Thymus (tissue), 14 donors: ENCODE data around the gene CSN1S1. TPM values are rescaled to one million over a fixed set of nuclear protein-coding genes. Genes with fewer than 3 reads are reported as not detected.
A peak's percentile ranks its signal among the peaks of the same experiment; 100 is the strongest.

ENCODE experiments used
- DNase-seq, 9 donors: peaks; one replicate each; pipeline ENCODE4 v3.0.0-alpha.2; 2013; ENCODE audit warnings: low spot score in 9 of 9, low read depth in 6 of 9, missing footprints in 1 of 9
- H3K27ac ChIP-seq, 2 donors: one replicate each; pipeline ENCODE4 v1.5.1; 2013; ENCODE audit warnings: control low read depth in 1 of 2, low read depth in 1 of 2, low read length in 1 of 2, mild to moderate bottlenecking in 1 of 2, moderate library complexity in 1 of 2
- H3K27me3 ChIP-seq, 2 donors: one replicate each; pipeline ENCODE4 v1.5.1; 2013; ENCODE audit warnings: low read length in 1 of 2; ENCODE audit not compliant: control insufficient read depth in 2 of 2, insufficient read depth in 1 of 2
- H3K36me3 ChIP-seq, 2 donors: one replicate each; pipeline ENCODE4 v1.5.1; 2013; ENCODE audit warnings: low read length in 1 of 2, mild to moderate bottlenecking in 1 of 2, moderate library complexity in 1 of 2; ENCODE audit not compliant: control insufficient read depth in 2 of 2, insufficient read depth in 2 of 2
- H3K4me1 ChIP-seq, 2 donors: one replicate each; pipeline ENCODE4 v1.5.1; 2013; ENCODE audit warnings: low read length in 2 of 2; ENCODE audit not compliant: control insufficient read depth in 2 of 2, insufficient read depth in 2 of 2
- H3K4me3 ChIP-seq, 2 donors: one replicate each; pipeline ENCODE4 v1.5.1; 2013; ENCODE audit warnings: low read length in 2 of 2, control low read depth in 1 of 2, mild to moderate bottlenecking in 1 of 2
- H3K9me3 ChIP-seq, 2 donors: one replicate each; pipeline ENCODE4 v1.5.1; 2013; ENCODE audit warnings: low read length in 1 of 2, mild to moderate bottlenecking in 1 of 2; ENCODE audit not compliant: control insufficient read depth in 2 of 2, insufficient read depth in 1 of 2
- WGBS: extraction: QIAGEN DNeasy Blood & Tissue Kit; methylation state at CpG from one replicate; pipeline ENCODE4 v1.1.7; 2013; 5-methylcytosine and 5-hydroxymethylcytosine counted together
- long read RNA-seq, 10 donors: transcript quantifications; one replicate each; lab custom pipeline, GENCODE V29; 2026
- polyA plus RNA-seq: library from polyadenylated mRNA; stranded (reverse); fragments of 200-250 nt; gene quantifications from one replicate; pipeline ENCODE4 v1.2.3, GENCODE V29; 2013
- total RNA-seq: library from RNA; stranded (reverse); fragments of 120-200 nt; gene quantifications from one replicate; pipeline ENCODE4 v1.2.4, GENCODE V29; 2013
- donor health status: healthy.

Gene CSN1S1
- total RNA-seq = 1.2 TPM
- 5.2 TPM for polyA plus RNA-seq
- long read RNA-seq, donor 1 = 0 reads
- long read RNA-seq, donor 2 = 0 reads
- long read RNA-seq, donor 3 = 0 reads
- long read RNA-seq, donor 4 = 0 reads
- long read RNA-seq, donor 5 = 0 reads
- long read RNA-seq, donor 6 = 0 reads
- long read RNA-seq, donor 7 = 0 reads
- long read RNA-seq, donor 8 = 0 reads
- long read RNA-seq, donor 9 = 0 reads
- long read RNA-seq, donor 10 = 0 reads

GRCh38 chr4:69930768-69931167 lies at the start of gene CSN1S1:
Gene CSN1S1, plus strand, starts transcription at chr4:69931068. Its CDS starts 1,488 bp downstream, at chr4:69932556.
- no peaks in the 10 kb centered on the region for H3K4me1 ChIP-seq
- no peaks in the 10 kb centered on the region for H3K9me3 ChIP-seq
- H3K36me3 ChIP-seq = no peaks in the 10 kb centered on the region
- DNase-seq = no peak
- no peak within 1 kb of the TSS for H3K4me3 ChIP-seq
- H3K27ac ChIP-seq = no peak within 1 kb of the TSS
- WGBS = 96% methylated on average over 3 of the region's 3 CpGs
- H3K27me3 ChIP-seq = no peaks in the 10 kb centered on the region

- Histone ChIP-seq H3K9me3 (no peaks in the 10 kb centered on the region), H3K27me3 (no peaks in the 10 kb centered on the region), H3K36me3 (no peaks in the 10 kb centered on the region), H3K4me1 (no peaks in the 10 kb centered on the region), H3K4me3 (no peak overlapping the region), H3K27ac (no peak overlapping the region)
- DNase-seq = peak in 4 of 9 donors; percentile 0 to 13 (median 4)
Measured at GRCh38 chr4:69881173-69881773, 49.6 kb upstream of the CSN1S1 start.

GRCh38 chr4:69882150-69882549 lies 48.7 kb upstream of the CSN1S1 start:
- Histone ChIP-seq H3K9me3 (no peaks in the 10 kb centered on the region), H3K27ac (no peak overlapping the region), H3K4me3 (no peak overlapping the region), H3K4me1 (no peaks in the 10 kb centered on the region), H3K36me3 (no peaks in the 10 kb centered on the region), H3K27me3 (no peaks in the 10 kb centered on the region)
- DNase-seq = no peak

DNA sequence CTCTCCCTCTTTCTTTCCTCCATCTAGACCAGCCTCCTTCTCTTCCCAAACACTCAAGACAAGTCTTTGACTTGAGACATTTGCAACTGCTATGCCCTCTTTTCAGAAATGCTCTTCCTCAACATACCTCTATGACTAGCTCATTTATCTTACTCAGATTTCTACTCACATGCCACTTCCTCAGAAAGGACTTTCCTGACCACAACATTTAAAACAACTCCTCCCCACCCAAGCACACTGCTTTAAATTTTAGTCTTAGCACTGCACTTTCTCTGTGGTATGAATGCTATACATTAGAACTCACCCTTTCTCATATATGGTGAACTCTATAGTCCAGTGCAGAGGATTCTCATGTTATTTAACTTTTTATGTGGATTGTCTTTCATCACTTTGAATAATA lies 42.5 kb upstream of the CSN1S1 start:
- no peak for DNase-seq
- Histone ChIP-seq H3K27me3 (no peaks in the 10 kb centered on the region), H3K36me3 (no peaks in the 10 kb centered on the region), H3K4me3 (no peak overlapping the region), H3K9me3 (no peaks in the 10 kb centered on the region), H3K27ac (no peak overlapping the region), H3K4me1 (no peaks in the 10 kb centered on the region)

- no peak for DNase-seq
- no peaks in the 10 kb centered on the region for H3K36me3 ChIP-seq
- H3K4me3 ChIP-seq = no peak overlapping the region
- H3K9me3 ChIP-seq = no peaks in the 10 kb centered on the region
- no peaks in the 10 kb centered on the region for H3K4me1 ChIP-seq
- WGBS = 92% methylated on average over 5 of the region's 5 CpGs
- H3K27ac ChIP-seq = no peak overlapping the region
- no peaks in the 10 kb centered on the region for H3K27me3 ChIP-seq
Measured at GRCh38 chr4:69894186-69894585, 36.7 kb upstream of the CSN1S1 start.

GRCh38 chr4:69894721-69895120 lies 36.1 kb upstream of the CSN1S1 start:
- Histone ChIP-seq H3K27me3 (no peaks in the 10 kb centered on the region), H3K9me3 (no peaks in the 10 kb centered on the region), H3K4me3 (no peak overlapping the region), H3K36me3 (no peaks in the 10 kb centered on the region), H3K27ac (no peak overlapping the region), H3K4me1 (no peaks in the 10 kb centered on the region)
- DNase-seq = no peak
- 94% methylated on average over 3 of the region's 3 CpGs for WGBS

- Histone ChIP-seq H3K36me3 (no peaks in the 10 kb centered on the region), H3K9me3 (no peaks in the 10 kb centered on the region), H3K27ac (no peak overlapping the region), H3K4me1 (no peaks in the 10 kb centered on the region), H3K27me3 (no peaks in the 10 kb centered on the region), H3K4me3 (no peak overlapping the region)
- no peak for DNase-seq
Measured at GRCh38 chr4:69896530-69897116, 34.2 kb upstream of the CSN1S1 start.

DNA sequence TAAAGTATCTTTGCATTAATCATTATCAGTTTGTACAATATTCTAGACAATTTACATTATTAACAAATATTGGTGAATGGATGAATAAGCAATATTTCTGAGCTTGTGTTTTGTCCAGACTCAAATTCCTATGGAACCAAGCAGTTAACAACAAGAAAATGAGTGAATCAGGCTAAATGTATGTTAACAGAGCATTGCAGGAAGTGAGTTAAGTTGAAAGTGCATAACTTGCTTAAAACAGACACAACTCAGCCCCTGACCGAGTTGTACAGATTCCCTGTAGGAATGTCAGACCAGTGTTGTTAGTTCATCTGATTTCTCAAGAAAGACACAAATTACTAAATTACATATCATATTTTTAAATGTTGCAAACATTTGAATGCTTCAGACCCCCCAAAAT lies 23.7 kb upstream of the CSN1S1 start:
- Histone ChIP-seq H3K9me3 (no peaks in the 10 kb centered on the region), H3K4me1 (no peaks in the 10 kb centered on the region), H3K36me3 (no peaks in the 10 kb centered on the region), H3K27ac (no peak overlapping the region), H3K4me3 (no peak overlapping the region), H3K27me3 (no peaks in the 10 kb centered on the region)
- DNase-seq = no peak
- 73% methylated on average over 1 of the region's 1 CpG for WGBS

DNA sequence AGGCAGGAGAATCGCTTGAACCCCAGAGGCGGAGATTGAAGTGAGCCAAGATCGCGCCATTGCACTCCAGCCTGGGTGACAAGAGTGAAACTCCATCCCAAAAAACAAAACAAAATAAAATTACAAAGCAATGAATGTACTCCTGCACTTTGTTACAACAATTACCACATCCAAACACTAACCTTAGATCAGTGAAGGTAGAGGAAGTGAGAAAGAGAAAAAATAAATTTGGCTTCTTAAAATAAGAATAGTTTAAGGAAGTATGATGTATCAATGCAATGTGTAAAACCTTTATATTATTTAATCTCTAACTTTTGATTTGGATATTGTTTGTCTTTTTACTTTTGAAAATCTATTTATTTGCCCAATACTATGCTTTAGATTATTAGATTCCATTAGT lies 21.7 kb upstream of the CSN1S1 start:
- Histone ChIP-seq H3K4me1 (no peaks in the 10 kb centered on the region), H3K27me3 (no peaks in the 10 kb centered on the region), H3K9me3 (no peaks in the 10 kb centered on the region), H3K36me3 (no peaks in the 10 kb centered on the region), H3K4me3 (no peak overlapping the region), H3K27ac (no peak overlapping the region)
- no peak for DNase-seq
- WGBS = 98% methylated on average over 4 of the region's 4 CpGs
